GM18499 (cell line): ENCODE data around the gene UBA1.
A peak's percentile ranks its signal among the peaks of the same experiment; 100 is the strongest.

Experiments
- ATAC-seq: cut with Tn5 transposase; IDR thresholded peaks from one replicate; pipeline ENCODE4 v1.9.1; 2021; ENCODE audit warnings: moderate number of reproducible peaks; ENCODE audit not compliant: insufficient read depth, unreplicated experiment

UBA1 gene

DNA sequence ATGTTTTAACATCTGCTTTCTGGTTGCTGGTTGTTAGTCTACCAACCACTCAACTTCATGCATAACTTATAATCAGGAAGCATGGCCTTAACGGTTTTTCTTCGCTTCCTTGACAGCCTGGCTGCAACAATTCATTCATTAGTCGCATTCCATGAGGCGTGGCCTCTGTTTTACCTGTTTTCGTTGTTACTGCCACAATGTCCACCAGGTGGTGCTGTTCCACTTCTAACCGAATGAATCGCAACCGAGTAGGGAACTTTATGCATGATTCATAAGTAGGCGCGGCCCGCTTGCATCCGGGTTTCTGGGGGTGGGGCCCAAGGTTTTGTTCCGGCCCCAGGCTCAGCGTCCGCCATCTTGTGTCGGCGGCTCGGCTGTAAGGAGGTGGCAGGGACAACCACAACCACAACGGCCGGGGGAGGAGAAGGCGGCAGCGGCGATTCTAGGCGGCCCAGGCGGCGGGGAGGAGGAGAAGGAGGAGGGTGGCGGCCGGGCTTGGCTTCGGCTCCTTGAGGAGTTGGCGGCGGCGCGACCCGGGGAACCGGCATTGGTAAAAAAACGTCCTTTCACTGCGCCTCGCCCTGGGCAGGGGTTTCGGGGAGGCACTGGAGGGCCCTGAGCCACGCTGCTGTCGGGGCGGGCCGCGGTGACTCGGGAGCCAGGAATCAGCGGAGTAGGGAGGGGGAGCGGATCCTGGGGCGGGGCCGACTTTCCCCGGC is at the start of gene UBA1:
TSS of gene UBA1 (plus strand) at position 355 of the 719 bp plus-strand sequence. CDS start 4,974 bp downstream, outside the sequence.
- peak; percentile 57 for ATAC-seq

DNA sequence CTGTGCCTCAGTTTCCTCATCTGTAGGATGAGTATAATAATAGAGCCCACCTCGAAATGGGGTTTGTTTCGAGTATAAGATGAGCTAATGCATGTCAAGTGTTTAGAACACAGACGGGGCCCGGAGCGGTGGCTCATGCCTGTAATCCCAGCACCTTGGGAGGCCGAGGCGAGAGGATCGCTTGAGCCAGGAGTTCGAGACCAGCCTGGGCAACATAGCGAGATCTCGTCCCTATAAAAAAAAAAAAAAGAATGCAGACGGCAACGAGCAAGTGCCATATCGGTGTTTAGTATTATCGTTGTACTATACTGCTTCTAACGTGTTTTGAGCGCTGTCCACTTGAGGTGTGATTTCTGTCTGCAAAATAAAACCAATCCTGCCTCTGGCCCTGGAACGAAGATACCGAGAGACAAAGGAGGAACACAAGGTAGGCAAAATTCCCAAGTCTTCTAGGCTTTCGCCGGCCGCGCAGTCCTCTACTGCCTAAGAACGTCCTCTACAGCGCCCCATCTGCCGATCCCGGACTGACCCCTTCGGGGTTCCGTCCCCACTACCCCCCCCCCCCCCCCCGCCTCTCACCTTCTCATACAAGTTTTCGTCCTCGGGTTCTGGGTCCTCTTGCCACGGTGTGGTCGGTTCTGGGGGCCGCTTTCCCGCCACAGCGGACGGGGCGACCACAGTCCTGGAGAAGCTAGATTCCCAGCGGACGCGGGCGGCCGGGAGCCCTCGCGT is 49.6 kb upstream of the UBA1 start:
- peak; percentile 11 for ATAC-seq

DNA sequence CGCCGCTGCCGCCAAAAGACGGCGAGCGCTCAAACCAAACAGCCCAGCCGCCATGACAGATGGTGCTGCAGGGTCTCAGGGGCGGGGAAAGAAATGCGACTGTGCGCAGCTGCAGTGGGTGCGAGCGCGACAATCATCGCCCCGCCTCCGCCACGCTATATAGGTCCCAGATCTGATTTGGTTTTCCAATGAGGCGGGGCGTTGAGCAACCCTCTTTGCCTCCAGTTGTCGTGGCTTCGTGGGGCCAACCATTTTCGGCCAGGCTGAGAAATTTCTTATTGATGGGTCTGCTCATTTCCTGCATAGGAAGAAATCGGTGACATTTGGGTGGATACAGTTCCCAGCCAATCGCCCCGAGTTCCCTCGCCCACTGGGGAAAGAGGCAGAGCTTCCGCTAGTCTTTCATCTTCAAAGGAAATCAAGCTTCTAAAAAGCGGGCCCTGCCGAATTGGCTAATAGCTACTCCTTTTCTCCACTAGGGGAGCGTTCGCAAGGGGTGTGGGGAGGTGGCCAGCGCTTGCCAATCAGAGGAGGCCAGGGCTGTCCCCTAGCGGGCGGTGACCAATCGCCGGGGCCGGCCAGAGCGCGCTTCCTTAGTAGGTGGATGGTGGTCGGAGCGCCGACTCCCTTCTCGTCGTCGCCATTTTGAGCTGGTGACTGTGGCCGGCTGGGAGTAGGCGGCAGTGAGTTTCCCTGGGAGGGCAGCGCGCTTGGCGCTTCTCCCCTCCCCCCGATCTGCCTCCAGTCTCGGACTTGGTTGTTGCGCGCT is 48.8 kb upstream of the UBA1 start, which contains the start of the genes NDUFB11 and RBM10:
TSS of gene NDUFB11 (minus strand) at position 77 of the 769 bp plus-strand sequence. CDS start at position 54, 23 bp downstream.
TSS of gene RBM10 (plus strand) at position 596 of the 769 bp plus-strand sequence. CDS start 2,261 bp downstream, outside the sequence.
- peak; percentile 74 for ATAC-seq

DNA sequence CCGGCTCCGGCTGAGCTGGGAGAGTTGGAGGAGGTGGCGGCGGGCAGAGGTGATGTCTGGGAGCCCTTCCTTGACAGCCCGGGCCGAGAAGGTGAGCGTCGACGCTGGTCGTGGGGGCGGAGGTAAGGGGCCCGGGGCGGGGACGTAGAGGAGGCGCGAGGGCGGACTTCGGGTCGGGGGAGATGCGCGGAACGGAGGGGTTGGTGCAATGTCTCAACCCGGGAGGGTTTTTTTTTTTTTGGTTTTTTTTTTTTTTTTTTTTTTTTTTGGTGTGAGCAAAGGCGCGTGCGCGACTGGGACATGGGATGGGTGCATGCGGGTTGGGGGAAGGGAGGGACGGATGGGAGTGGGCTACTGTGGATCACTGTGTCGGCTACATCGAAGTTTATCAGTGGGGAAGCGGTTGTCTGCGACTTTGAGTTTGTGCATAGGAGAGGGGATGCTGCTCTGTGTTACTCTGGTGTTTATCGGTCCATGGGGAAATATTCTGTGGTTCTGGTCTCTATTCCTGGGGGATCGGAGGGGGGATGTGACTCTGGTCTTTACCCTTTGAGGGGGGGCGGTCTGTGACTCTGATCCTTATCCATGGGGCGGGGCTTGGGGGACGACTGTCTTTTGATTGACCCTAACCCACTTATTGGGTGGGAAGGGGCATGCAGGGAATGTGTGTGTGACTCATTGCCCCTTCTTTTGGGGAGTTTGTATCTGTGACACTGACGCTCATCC is 48.1 kb upstream of the UBA1 start:
- ATAC-seq = peak; percentile 8

DNA sequence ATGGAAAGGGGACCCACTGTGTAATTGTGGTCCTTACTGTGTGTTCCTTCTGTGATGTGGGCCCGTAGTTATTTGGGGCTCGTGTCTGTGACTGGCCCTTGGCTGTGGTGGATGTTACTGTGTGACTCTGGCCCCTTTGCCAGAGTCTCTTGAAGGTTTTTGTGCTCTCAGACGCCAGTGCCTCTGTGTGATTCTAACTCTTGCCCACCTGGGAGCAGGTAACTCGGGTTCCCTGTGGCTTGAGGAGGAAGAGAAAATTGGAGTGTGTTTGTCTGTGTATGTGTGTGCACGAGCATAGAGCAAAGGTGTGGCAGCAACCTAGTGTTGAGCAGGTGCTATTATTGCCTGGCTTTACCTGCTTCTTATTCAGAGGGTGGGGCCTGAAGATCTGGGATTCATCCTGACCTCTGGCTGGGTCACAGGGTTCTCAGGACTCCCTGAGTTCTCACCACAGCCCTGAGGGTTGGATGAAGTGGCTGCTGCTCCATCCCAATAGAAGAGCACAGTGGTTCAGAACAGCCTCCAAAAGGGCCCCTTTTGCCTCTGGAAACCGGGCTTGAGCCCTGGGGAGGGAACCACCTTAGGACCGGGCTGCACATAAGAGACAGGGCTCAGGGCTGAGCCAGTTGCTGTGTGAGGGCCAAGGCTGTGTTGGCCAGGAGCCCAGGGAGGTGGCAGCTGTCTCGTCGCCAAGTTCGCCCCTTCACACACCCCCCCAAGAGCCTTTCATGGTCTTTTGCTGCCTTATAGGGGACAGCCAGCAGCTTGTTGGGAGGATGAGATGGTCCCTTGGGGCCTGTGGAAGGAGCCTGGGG is 47.3 kb upstream of the UBA1 start:
- ATAC-seq = no peak

DNA sequence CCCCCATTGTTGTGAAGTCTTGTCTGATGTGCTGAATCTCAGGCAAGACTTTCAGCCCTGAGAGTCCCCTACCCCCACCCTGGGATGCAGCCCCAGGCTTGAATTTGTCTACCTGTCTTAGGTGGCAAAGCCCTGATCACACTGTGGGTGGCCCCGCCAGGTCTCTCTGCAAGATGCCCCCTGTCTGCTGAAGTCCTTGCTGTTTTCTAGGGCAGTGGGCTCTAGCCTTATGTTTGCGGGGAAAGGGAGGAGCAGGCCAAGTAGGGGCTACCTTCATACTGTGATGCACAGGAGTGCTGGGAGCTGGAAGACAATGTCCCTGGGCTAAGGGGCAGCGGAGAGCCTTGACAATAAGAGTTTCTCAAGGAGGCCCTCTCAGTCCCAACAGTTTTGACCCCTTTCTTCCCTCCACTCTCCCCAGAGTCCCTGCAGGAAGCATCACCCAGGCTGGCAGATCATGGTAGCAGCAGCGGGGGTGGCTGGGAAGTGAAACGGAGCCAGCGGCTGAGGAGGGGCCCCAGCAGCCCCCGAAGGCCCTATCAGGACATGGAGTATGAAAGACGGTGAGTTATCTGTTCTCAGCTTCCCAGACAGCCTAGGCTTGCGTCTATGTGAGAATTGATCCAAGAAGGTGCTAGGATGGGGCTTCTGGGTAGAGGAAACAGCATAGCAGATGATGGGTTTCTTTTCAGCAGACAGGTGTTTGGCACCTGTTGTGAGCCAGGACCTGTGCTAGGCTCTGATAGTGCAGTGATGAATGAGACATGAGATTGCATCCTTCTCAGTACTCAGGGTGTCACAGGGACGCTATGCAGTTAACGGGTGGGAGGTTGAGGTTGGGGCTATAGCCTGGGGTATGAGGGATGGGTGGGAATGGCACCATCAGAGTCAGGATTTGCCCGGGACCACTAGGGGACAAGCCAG is 46.4 kb upstream of the UBA1 start:
- no peak for ATAC-seq

DNA sequence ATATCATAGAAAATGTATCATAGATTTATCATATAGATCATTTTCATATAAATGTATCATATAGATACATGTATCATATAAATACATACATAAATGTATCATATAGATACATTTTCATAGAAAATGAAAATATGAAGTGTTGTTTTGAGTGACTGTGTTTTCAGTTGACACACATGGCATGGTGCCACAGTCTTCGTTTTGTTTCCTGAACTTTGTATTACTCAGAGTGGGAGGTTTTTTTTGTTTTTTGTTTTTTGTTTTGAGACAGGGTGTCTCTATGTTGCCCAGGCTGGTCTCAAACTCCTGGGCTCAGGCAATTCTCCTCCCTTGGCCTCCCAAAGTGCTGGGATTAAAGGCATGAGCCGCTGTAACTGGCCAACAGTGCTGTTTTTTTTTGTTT is 44.7 kb upstream of the UBA1 start:
- ATAC-seq = no peak

DNA sequence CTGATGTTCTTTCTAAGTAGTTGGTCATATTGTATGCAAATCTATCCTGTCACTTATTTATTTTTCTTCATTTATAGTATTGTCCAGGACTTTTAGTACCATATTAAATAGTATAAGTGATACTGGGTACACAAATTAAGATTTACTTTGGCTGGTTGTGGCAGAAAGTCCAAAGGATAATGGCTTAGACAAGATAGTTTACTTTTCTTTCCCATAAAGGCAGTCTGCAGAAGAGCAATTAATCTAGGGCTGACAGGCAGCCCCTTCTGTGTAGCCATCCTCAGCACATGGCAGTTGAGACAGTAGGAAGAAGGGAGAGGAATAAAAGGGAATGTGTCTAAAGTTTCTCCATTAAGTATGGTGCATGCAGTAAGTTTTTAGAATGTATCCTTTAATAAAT is 42.2 kb upstream of the UBA1 start:
- no peak for ATAC-seq

DNA sequence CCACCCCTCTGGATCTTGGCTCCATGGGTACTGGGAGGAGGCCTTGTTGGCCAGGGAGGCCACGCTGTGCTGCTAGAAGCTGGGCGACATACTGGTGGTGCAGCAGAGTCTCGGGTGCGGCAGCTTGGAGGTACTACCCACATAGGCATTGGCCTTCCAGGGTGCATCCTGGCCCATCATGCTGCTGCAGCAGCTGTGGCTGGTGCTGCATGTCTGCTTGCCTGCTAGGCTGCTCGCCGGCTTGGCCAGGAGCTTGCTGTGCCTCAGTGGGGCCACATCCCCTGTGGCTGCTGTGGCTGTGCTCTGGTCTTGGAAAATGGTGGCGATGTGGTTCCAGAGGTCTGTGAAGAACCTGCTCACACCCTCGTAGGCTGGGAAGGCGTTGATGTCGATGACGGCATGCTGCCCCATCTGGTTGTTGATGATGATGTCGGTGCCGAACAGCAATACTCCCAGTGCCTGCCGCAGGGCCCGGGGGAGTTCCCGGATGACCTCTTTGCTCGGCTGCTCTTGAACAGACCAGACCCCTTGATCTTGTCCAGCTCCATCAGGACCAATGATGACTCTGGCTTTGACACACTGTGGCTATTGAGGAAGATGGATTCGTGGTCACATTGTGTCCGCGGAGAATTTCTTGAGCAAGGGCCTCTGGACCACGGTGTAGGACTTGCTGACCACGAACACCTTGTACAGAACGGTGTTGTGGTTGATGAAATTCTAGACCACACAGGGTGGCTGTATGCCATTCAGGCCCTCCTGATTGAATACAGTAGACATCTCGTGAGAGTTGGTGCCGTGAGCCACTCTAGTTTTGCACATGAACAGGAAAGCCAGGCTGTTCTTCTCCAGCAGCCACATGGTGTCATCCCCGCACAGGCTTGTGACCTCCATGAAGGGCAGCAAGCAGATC is 36.8 kb upstream of the UBA1 start:
- no peak for ATAC-seq

DNA sequence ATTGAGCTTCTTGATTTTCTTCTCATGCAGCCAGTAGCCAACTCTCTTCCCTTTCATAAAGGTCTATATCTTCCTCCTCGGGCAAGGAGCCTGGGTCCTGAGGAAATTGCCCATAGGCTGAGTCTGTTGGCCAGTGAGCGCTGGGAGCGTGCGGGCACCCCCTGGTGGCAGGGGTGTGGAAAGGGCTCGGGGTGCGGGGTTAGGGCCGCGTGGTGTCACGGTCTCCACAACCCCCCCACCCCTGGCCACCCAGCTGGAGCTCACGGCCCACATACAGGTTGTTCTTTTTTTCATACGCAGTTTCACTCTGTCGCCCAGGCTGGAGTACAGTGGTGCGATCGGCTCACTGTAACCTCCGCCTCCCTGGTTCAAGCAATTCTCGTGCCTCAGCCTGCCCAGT is 35.5 kb upstream of the UBA1 start:
- no peak for ATAC-seq

DNA sequence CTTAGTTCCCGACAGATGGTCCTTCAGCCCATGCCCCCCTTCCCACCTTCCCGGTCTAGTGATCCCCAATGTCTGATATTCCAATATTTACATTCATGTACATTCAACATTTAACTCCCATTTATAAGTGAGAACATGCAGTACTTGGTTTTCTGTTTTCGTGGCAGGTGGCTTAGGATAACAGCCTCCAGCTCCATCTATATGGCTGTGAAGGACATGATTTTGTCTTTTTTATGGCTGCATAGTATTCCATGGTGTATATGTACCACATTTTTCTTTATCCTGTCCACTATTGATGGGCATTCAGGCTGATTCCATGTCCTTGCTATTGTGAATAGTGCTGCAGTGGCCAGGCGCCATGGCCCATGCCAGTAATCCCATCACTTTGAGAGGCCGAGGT is 34.8 kb upstream of the UBA1 start:
- no peak for ATAC-seq

DNA sequence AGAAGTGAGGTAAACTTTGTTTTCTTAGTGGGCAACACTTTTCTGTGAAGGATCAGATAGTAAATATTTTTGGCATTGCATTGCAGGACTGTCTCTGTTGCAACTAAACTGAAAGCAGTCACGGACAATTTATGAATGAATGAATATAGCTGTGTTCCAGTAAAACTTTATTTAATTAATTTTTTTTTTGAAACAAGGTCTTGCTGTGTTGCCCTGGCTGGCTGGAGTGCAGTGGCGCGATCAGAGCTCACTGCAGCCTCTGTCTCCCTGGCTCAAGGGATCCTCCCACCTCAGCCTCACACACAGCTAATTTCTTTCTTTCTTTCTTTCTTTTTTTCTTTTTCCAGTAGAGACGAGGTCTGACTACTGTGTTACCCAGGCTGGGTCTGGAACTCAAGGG is 32.8 kb upstream of the UBA1 start:
- ATAC-seq = no peak

DNA sequence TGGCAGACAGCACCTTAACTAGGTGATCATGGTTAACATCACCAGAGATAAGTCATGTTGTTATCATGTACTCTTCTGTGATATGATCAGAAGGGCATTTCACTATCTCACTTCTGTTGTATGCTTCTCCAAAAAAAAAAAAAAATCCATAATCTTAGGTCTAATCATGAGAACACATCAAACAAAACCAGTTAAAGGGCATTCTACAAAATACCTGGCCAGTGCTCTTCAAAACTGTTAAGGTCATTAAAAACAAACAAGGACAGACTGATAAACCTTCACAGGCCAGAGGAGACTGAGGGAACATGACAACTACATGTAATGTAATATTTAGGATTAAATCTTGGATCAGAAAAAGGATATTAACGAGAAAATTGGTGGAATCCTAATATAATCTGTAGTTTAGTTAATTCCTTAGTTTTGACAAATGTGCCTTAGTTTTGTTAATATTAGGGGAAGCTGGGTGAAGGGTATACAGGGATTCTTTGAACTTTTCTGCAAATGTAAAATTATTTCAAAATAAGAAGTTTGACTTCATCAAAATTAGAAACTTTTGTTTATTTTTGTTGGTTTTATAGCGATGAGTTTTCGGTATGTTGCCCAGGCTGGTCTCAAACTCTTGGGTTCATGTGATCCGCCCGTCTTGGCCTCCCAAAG is 30.6 kb upstream of the UBA1 start:
- ATAC-seq = no peak

DNA sequence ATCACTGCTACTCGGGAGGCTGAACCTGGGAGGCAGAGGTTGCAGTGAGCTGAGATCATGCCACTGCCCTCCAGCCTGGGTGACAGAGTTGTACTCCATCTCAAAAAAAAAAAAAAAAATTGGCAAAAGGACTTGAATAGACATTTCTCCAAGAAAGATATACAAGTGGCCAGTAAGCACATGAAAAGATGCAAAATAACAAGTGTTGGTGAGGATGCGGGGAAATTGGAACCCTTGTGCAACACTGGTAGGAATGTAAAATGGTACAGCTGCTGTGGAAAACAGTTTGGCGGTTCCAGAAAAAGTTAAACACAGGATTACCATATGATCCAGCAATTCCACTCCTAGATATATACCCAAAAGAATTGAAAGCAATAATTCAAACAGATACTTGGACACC is 29.2 kb upstream of the UBA1 start:
- no peak for ATAC-seq

DNA sequence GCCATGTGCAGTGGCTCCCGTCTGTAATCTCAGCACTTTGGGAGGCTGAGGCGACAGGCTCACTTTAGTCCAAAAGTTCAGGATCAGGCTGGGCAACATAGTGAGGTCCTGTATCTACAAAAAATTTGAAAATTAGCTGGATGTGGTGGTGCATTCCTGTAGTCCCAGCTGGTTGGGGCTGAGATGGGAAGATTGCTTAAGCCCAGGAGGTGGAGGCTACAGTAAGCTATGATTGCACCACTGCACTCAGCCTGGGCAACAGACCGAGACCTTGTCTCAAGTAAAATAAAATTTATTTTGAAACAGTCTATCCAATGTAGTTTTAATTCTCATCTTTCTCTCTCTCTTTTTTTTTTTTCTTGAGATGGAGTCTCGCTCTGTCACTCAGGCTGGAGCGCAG is 27.5 kb upstream of the UBA1 start:
- ATAC-seq = no peak

DNA sequence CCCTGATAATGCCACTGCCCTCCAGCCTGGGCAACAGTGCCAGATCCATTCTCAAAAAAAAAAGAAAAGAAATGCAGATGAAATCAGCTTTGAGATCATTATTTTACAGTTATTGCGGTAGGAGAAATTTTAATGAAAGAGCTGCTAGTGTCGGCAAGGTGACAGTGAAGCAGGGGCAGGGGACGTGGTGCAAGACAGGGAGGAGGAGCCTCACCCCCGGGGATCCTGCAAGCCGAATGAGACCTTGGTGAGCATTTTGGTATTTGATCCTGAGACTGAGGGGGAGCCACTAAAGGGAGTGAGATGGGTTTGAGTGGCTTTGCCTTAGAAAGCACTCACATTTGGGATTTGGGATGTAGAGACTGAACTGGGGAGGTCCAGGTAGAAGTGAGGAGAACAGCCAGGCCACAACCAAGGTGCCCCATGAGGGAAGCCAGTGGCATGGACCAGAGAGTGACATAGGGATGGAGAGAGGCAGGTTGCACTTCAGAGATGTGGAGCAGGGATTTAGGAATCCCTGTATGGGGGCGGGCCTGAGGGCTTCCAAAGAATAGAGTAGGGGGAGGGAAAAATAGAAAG is 25.0 kb upstream of the UBA1 start:
- no peak for ATAC-seq

DNA sequence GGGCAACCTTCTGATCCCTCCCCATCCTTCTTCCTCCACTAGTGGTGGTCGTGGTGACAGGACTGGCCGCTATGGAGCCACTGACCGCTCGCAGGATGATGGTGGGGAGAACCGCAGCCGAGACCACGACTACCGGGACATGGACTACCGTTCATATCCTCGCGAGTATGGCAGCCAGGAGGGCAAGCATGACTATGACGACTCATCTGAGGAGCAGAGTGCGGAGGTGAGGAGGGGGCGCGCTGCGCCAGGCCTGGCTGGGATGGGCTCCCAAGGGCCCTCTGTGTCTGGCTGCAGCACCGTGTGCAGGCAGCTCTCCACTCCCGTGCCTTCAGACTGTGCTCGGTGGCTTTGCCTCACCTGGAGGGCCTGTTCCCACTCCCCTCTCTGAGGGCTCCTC is 24.4 kb upstream of the UBA1 start:
- no peak for ATAC-seq
